Measurements from ENCODE around the gene ATG4D. TPM values are rescaled to one million over a fixed set of nuclear protein-coding genes. Genes with fewer than 3 reads are reported as not detected.

The ATG4D gene
- total and polyA plus RNA-seq, 2 experiments from 2014 or later, result 15.1 to 55.5 TPM

DNA sequence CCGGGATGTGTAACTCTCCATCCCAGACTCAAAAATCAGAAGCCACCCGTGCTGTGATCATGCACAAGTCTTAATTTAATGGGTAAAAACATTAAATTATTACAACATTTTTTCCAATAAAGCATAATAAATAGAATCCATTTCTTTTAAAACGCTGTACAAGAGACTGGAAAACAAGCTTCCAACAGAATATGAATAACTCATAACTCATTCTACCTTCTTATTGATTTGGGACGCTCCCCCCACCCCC lies 22.6 kb downstream of the ATG4D start:
- peak overlapping the region; percentile 94 for H3K4me3 Mint-ChIP-seq

More for the DNA sequence above, 22.6 kb downstream of the ATG4D start:
- Mint-ChIP-seq H3K9me3 (peaks cover 2% of the 10 kb centered on the region; the same call in 2 of the 3 replicates), H3K4me1 (peaks cover 31% of the 10 kb centered on the region), H3K27ac (no peak overlapping the region), H3K36me3 (ENCODE audit: low read depth) (peaks cover 33% of the 10 kb centered on the region), H3K27me3 (ENCODE audit: insufficient read depth, low read depth, poor library complexity) (peaks cover 30% of the 10 kb centered on the region)
- H3K36me3 ChIP-seq (ENCODE audit: insufficient read depth), result no peaks in the 10 kb centered on the region
- TF ChIP-seq, protein P1, sequence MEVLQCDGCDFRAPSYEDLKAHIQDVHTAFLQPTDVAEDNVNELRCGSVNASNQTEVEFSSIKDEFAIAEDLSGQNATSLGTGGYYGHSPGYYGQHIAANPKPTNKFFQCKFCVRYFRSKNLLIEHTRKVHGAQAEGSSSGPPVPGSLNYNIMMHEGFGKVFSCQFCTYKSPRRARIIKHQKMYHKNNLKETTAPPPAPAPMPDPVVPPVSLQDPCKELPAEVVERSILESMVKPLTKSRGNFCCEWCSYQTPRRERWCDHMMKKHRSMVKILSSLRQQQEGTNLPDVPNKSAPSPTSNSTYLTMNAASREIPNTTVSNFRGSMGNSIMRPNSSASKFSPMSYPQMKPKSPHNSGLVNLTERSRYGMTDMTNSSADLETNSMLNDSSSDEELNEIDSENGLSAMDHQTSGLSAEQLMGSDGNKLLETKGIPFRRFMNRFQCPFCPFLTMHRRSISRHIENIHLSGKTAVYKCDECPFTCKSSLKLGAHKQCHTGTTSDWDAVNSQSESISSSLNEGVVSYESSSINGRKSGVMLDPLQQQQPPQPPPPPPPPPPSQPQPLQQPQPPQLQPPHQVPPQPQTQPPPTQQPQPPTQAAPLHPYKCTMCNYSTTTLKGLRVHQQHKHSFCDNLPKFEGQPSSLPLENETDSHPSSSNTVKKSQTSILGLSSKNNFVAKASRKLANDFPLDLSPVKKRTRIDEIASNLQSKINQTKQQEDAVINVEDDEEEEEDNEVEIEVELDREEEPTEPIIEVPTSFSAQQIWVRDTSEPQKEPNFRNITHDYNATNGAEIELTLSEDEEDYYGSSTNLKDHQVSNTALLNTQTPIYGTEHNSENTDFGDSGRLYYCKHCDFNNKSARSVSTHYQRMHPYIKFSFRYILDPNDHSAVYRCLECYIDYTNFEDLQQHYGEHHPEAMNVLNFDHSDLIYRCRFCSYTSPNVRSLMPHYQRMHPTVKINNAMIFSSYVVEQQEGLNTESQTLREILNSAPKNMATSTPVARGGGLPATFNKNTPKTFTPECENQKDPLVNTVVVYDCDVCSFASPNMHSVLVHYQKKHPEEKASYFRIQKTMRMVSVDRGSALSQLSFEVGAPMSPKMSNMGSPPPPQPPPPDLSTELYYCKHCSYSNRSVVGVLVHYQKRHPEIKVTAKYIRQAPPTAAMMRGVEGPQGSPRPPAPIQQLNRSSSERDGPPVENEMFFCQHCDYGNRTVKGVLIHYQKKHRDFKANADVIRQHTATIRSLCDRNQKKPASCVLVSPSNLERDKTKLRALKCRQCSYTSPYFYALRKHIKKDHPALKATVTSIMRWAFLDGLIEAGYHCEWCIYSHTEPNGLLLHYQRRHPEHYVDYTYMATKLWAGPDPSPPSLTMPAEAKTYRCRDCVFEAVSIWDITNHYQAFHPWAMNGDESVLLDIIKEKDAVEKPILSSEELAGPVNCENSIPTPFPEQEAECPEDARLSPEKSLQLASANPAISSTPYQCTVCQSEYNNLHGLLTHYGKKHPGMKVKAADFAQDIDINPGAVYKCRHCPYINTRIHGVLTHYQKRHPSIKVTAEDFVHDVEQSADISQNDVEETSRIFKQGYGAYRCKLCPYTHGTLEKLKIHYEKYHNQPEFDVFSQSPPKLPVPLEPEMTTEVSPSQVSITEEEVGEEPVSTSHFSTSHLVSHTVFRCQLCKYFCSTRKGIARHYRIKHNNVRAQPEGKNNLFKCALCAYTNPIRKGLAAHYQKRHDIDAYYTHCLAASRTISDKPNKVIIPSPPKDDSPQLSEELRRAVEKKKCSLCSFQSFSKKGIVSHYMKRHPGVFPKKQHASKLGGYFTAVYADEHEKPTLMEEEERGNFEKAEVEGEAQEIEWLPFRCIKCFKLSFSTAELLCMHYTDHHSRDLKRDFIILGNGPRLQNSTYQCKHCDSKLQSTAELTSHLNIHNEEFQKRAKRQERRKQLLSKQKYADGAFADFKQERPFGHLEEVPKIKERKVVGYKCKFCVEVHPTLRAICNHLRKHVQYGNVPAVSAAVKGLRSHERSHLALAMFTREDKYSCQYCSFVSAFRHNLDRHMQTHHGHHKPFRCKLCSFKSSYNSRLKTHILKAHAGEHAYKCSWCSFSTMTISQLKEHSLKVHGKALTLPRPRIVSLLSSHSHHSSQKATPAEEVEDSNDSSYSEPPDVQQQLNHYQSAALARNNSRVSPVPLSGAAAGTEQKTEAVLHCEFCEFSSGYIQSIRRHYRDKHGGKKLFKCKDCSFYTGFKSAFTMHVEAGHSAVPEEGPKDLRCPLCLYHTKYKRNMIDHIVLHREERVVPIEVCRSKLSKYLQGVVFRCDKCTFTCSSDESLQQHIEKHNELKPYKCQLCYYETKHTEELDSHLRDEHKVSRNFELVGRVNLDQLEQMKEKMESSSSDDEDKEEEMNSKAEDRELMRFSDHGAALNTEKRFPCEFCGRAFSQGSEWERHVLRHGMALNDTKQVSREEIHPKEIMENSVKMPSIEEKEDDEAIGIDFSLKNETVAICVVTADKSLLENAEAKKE (CRISPR knock-in tag; IDR thresholded peaks at IDR 0.05), result no peak
- TF ChIP-seq ZNF331 (CRISPR knock-in tag; IDR thresholded peaks at IDR 0.05; ENCODE audit: low read depth), result no peak
- no peak for TF ChIP-seq JUNB (IDR thresholded peaks at IDR 0.05; ENCODE audit: unreplicated experiment)
- no peak for TF ChIP-seq POLR2AphosphoS5 (IDR thresholded peaks at IDR 0.05; ENCODE audit: low read depth)
- TF ChIP-seq CTCF (conservative IDR thresholded peaks at IDR 0.05; ENCODE audit: low read depth in 2 of 2), result no peak
- TF ChIP-seq NANOG (IDR thresholded peaks at IDR 0.05; ENCODE audit: borderline replicate concordance), result no peak
- TF ChIP-seq EZH2phosphoT487 (IDR thresholded peaks at IDR 0.05; ENCODE audit: unreplicated experiment), result no peak
- no peak for TF ChIP-seq ZNF114 (CRISPR knock-in tag; IDR thresholded peaks at IDR 0.05)
- peak overlapping the region; percentile 78 for H3K4me2 ChIP-seq
- no peak overlapping the region for H2AFZ ChIP-seq
- no peaks in the 10 kb centered on the region for H3K9me2 ChIP-seq (ENCODE audit: insufficient read depth)
- peaks cover 12% of the 10 kb centered on the region for H3K79me2 ChIP-seq (replicated peaks; ENCODE audit: insufficient read depth)
- peak overlapping the region; percentile 92 for H3K4me3 ChIP-seq
- no peak for ATAC-seq
- no peaks in the 10 kb centered on the region for H3K27me3 ChIP-seq (ENCODE audit: insufficient read depth)
- peaks cover 5% of the 10 kb centered on the region for H4K20me1 ChIP-seq (replicated peaks; ENCODE audit: insufficient read depth)
- no peak overlapping the region for H3K27ac ChIP-seq (ENCODE audit: low read depth)
- H3K4me1 ChIP-seq (ENCODE audit: insufficient read depth), result peaks cover 23% of the 10 kb centered on the region
- peaks cover 29% of the 10 kb centered on the region for H3F3A ChIP-seq (replicated peaks; ENCODE audit: low read depth)
- no peak for DNase-seq (ENCODE audit: low spot score)

Data from GM23338 (cell line).